Activated CD4-positive, alpha-beta memory T cell treated with anti-CD3 and anti-CD28 coated beads for 36 hours (primary cell): ENCODE results near the gene ZNF19. TPM values are rescaled to one million over a fixed set of nuclear protein-coding genes. Genes with fewer than 3 reads are reported as not detected.

Source experiments
- CTCF ChIA-PET: fragments of 350-600 bp; sonication (Branson Sonifier 250); formaldehyde crosslinking; loops from one replicate; lab custom pipeline; 2021; ENCODE audit warnings: antibody characterized with exemption, inconsistent platforms; lab: Charles Lee
- POLR2A ChIA-PET: fragments of 350-600 bp; sonication (Branson Sonifier 250); formaldehyde crosslinking; loops from one replicate; lab custom pipeline; 2021; ENCODE audit warnings: antibody characterized with exemption; lab: Charles Lee
- DNase-seq: peaks from one replicate; pipeline ENCODE4 v3.0.0-alpha.2; 2020
- H3K27ac Mint-ChIP-seq: one replicate; pipeline ENCODE4 v1.8.0; 2021; ENCODE audit warnings: mixed read lengths
- H3K27me3 Mint-ChIP-seq: one replicate; pipeline ENCODE4 v1.8.0; 2021; ENCODE audit warnings: mixed read lengths
- H3K36me3 Mint-ChIP-seq: one replicate; pipeline ENCODE4 v1.8.0; 2021; ENCODE audit warnings: mixed read lengths
- H3K4me1 Mint-ChIP-seq: one replicate; pipeline ENCODE4 v1.8.0; 2021; ENCODE audit warnings: low read depth, mixed read lengths
- H3K4me3 Mint-ChIP-seq: one replicate; pipeline ENCODE4 v1.8.0; 2021; ENCODE audit warnings: mild to moderate bottlenecking, mixed read lengths
- H3K9me3 Mint-ChIP-seq: one replicate; pipeline ENCODE4 v1.8.0; 2021; ENCODE audit warnings: mixed read lengths
- intact Hi-C: fragments of 100-400 bp; cut with micrococcal nuclease; formaldehyde crosslinking; loops from one replicate; pipeline ENCODE4 v1.15.1; 2023
- total RNA-seq, 2 experiments: library from RNA; stranded (reverse); gene quantifications; one replicate each; pipeline ENCODE4 v1.2.3, GENCODE V29; 2021

The ZNF19 gene
- total RNA-seq, 2 experiments from 2014 or later: 2.4 to 2.7 TPM

- peak overlapping the region; percentile 74 for H3K27ac Mint-ChIP-seq
- ChIA-PET POLR2A (interaction anchor here (1.4 kb wide), 1 partner anchor 22 kb away, joined by 13 read pairs; the partner anchor contains the start of gene ZNF23), CTCF (interaction anchor here (0.6 to 1.4 kb wide), 3 partner anchors 16 to 127 kb away, joined by 4 to 9 read pairs (median 4); partner anchors contain the start of gene ZNF23)
- H3K4me3 Mint-ChIP-seq: peak overlapping the region; percentile 81
- no peaks in the 10 kb centered on the region for H3K27me3 Mint-ChIP-seq
- H3K9me3 Mint-ChIP-seq: no peaks in the 10 kb centered on the region
- H3K36me3 Mint-ChIP-seq: no peaks in the 10 kb centered on the region
- H3K4me1 Mint-ChIP-seq: peaks cover 13% of the 10 kb centered on the region
- intact Hi-C loops: loop anchor here (1.0 to 5.0 kb wide), 4 partner anchors 22 to 608 kb away; partner anchors contain the start of genes CMTR2, DHX38, TXNL4B and ZNF23
- DNase-seq: peak; percentile 89
Measured at GRCh38 chr16:71484006-71484893, 4.9 kb downstream of the ZNF19 start.

- ChIA-PET POLR2A (no interaction called here), CTCF (no interaction called here)
- H3K36me3 Mint-ChIP-seq: peaks cover 5% of the 10 kb centered on the region
- no peaks in the 10 kb centered on the region for H3K9me3 Mint-ChIP-seq
- no peak overlapping the region for H3K27ac Mint-ChIP-seq
- no peaks in the 10 kb centered on the region for H3K27me3 Mint-ChIP-seq
- H3K4me1 Mint-ChIP-seq: peaks cover 13% of the 10 kb centered on the region
- intact Hi-C loops: loop anchor here (5.0 kb wide), 1 partner anchor 610 kb away; the partner anchor contains the start of genes DHX38 and TXNL4B
- H3K4me3 Mint-ChIP-seq: no peak overlapping the region
- DNase-seq: no peak
Measured at GRCh38 chr16:71482569-71482968, 6.6 kb downstream of the ZNF19 start.

GRCh38 chr16:71480956-71481355 is 8.2 kb downstream of the ZNF19 start:
- no peak for DNase-seq
- Mint-ChIP-seq H3K36me3 (peaks cover 12% of the 10 kb centered on the region), H3K27me3 (no peaks in the 10 kb centered on the region), H3K4me3 (no peak overlapping the region), H3K9me3 (no peaks in the 10 kb centered on the region), H3K27ac (no peak overlapping the region), H3K4me1 (peaks cover 13% of the 10 kb centered on the region)
- POLR2A ChIA-PET: no interaction called here
- intact Hi-C loops: loop anchor here (5.0 kb wide), 1 partner anchor 611 kb away; the partner anchor contains the start of genes DHX38 and TXNL4B
- CTCF ChIA-PET: no interaction called here

- no peak overlapping the region for H3K27ac Mint-ChIP-seq
- H3K4me1 Mint-ChIP-seq: peaks cover 8% of the 10 kb centered on the region
- ChIA-PET CTCF (interaction anchor here (0.8 to 2.0 kb wide), 4 partner anchors 20 to 269 kb away, joined by 3 to 9 read pairs (median 3); no protein-coding TSS in a partner anchor), POLR2A (no interaction called here)
- intact Hi-C loops: no loop called here
- no peak overlapping the region for H3K4me3 Mint-ChIP-seq
- no peaks in the 10 kb centered on the region for H3K27me3 Mint-ChIP-seq
- H3K36me3 Mint-ChIP-seq: peaks cover 15% of the 10 kb centered on the region
- DNase-seq: no peak
- no peaks in the 10 kb centered on the region for H3K9me3 Mint-ChIP-seq
Measured at GRCh38 chr16:71479420-71479819, 9.7 kb downstream of the ZNF19 start.

- intact Hi-C loops: no loop called here
- CTCF ChIA-PET: no interaction called here
- no peak overlapping the region for H3K4me3 Mint-ChIP-seq
- no peak overlapping the region for H3K27ac Mint-ChIP-seq
- no peak for DNase-seq
- H3K9me3 Mint-ChIP-seq: no peaks in the 10 kb centered on the region
- no peaks in the 10 kb centered on the region for H3K4me1 Mint-ChIP-seq
- POLR2A ChIA-PET: no interaction called here
- H3K36me3 Mint-ChIP-seq: peaks cover 18% of the 10 kb centered on the region
- no peaks in the 10 kb centered on the region for H3K27me3 Mint-ChIP-seq
Measured at GRCh38 chr16:71476457-71477124, 12.5 kb downstream of the ZNF19 start.

- Mint-ChIP-seq H3K9me3 (no peaks in the 10 kb centered on the region), H3K36me3 (peaks cover 18% of the 10 kb centered on the region), H3K27me3 (no peaks in the 10 kb centered on the region), H3K4me3 (no peak overlapping the region), H3K27ac (no peak overlapping the region), H3K4me1 (no peaks in the 10 kb centered on the region)
- DNase-seq: no peak
- CTCF ChIA-PET: no interaction called here
- intact Hi-C loops: no loop called here
- POLR2A ChIA-PET: no interaction called here
Measured at GRCh38 chr16:71474864-71475263, 14.3 kb downstream of the ZNF19 start.

- Mint-ChIP-seq H3K27ac (no peak overlapping the region), H3K4me3 (no peak overlapping the region), H3K4me1 (no peaks in the 10 kb centered on the region), H3K36me3 (peaks cover 21% of the 10 kb centered on the region), H3K9me3 (no peaks in the 10 kb centered on the region), H3K27me3 (no peaks in the 10 kb centered on the region)
- no peak for DNase-seq
- intact Hi-C loops: no loop called here
- ChIA-PET POLR2A (no interaction called here), CTCF (no interaction called here)
Measured at GRCh38 chr16:71473891-71474290, 15.2 kb downstream of the ZNF19 start.

GRCh38 chr16:71472931-71473330 is 16.2 kb downstream of the ZNF19 start:
- CTCF ChIA-PET: no interaction called here
- Mint-ChIP-seq H3K36me3 (peaks cover 18% of the 10 kb centered on the region), H3K27me3 (no peaks in the 10 kb centered on the region), H3K27ac (no peak overlapping the region), H3K4me3 (no peak overlapping the region), H3K9me3 (no peaks in the 10 kb centered on the region), H3K4me1 (no peaks in the 10 kb centered on the region)
- POLR2A ChIA-PET: no interaction called here
- intact Hi-C loops: no loop called here
- no peak for DNase-seq

- Mint-ChIP-seq H3K36me3 (peaks cover 14% of the 10 kb centered on the region), H3K27me3 (no peaks in the 10 kb centered on the region), H3K27ac (no peak overlapping the region), H3K4me1 (no peaks in the 10 kb centered on the region), H3K9me3 (no peaks in the 10 kb centered on the region), H3K4me3 (no peak overlapping the region)
- no peak for DNase-seq
- POLR2A ChIA-PET: no interaction called here
- intact Hi-C loops: no loop called here
- CTCF ChIA-PET: no interaction called here
Measured at GRCh38 chr16:71472051-71472450, 17.1 kb downstream of the ZNF19 start.

- no peak overlapping the region for H3K27ac Mint-ChIP-seq
- ChIA-PET POLR2A (no interaction called here), CTCF (no interaction called here)
- peaks cover 3% of the 10 kb centered on the region for H3K36me3 Mint-ChIP-seq
- H3K9me3 Mint-ChIP-seq: no peaks in the 10 kb centered on the region
- intact Hi-C loops: loop anchor here (10.0 kb wide), 1 partner anchor 257 kb away; the partner anchor contains the start of gene PHLPP2
- DNase-seq: peak; percentile 46
- peaks cover 5% of the 10 kb centered on the region for H3K4me1 Mint-ChIP-seq
- H3K27me3 Mint-ChIP-seq: no peaks in the 10 kb centered on the region
- no peak overlapping the region for H3K4me3 Mint-ChIP-seq
Measured at GRCh38 chr16:71467810-71468209, 21.3 kb downstream of the ZNF19 start.

- H3K4me1 Mint-ChIP-seq: peaks cover 18% of the 10 kb centered on the region
Measured at GRCh38 chr16:71464231-71464630, 24.9 kb downstream of the ZNF19 start.

More at GRCh38 chr16:71464231-71464630, 24.9 kb downstream of the ZNF19 start:
- no peak overlapping the region for H3K27ac Mint-ChIP-seq
- DNase-seq: no peak
- intact Hi-C loops: loop anchor here (10.0 kb wide), 1 partner anchor 261 kb away; the partner anchor contains the start of gene PHLPP2
- no peaks in the 10 kb centered on the region for H3K27me3 Mint-ChIP-seq
- CTCF ChIA-PET: interaction anchor here (1.3 kb wide), 1 partner anchor 36 kb away, joined by 5 read pairs; no protein-coding TSS in a partner anchor
- H3K4me3 Mint-ChIP-seq: no peak overlapping the region
- H3K9me3 Mint-ChIP-seq: no peaks in the 10 kb centered on the region
- POLR2A ChIA-PET: no interaction called here
- peaks cover 2% of the 10 kb centered on the region for H3K36me3 Mint-ChIP-seq
